HG03432 (cell line): Measurements from ENCODE around the gene MRPS23.
"Not testable (repeated sequence)": the region's sequence is repeated elsewhere in the genome, so short reads cannot be mapped to it uniquely, and the experiment has no call there.

ENCODE experiments used
- ATAC-seq: cut with Tn5 transposase; IDR thresholded peaks from one replicate; pipeline ENCODE4 v1.9.1; 2021; ENCODE audit warnings: mild to moderate bottlenecking, moderate library complexity; ENCODE audit not compliant: unreplicated experiment

Gene MRPS23

DNA sequence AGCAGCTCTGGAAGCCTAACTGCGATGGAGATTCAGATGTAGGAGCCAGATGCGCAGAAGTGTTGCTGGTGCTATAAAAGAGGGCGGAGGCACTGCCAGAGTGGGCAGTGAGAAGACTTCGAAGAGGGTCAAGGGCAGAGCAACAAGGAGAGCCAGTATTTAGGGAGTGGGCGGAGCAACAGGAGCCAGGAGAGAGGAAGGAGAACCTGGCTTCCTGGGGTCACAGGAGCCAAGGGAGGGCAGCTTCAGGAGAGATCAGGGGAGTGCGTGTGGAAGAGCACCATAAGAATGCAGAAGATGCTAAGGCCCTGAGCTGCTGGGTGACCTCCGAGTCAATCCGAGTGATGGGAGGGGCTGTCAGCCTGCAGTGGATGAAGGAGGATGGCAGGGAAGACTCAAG, 14.4 kb upstream of the MRPS23 start:
- ATAC-seq: no peak

GRCh38 chr17:57862694-57863667, 13.1 kb upstream of the MRPS23 start:
- ATAC-seq: no peak

DNA sequence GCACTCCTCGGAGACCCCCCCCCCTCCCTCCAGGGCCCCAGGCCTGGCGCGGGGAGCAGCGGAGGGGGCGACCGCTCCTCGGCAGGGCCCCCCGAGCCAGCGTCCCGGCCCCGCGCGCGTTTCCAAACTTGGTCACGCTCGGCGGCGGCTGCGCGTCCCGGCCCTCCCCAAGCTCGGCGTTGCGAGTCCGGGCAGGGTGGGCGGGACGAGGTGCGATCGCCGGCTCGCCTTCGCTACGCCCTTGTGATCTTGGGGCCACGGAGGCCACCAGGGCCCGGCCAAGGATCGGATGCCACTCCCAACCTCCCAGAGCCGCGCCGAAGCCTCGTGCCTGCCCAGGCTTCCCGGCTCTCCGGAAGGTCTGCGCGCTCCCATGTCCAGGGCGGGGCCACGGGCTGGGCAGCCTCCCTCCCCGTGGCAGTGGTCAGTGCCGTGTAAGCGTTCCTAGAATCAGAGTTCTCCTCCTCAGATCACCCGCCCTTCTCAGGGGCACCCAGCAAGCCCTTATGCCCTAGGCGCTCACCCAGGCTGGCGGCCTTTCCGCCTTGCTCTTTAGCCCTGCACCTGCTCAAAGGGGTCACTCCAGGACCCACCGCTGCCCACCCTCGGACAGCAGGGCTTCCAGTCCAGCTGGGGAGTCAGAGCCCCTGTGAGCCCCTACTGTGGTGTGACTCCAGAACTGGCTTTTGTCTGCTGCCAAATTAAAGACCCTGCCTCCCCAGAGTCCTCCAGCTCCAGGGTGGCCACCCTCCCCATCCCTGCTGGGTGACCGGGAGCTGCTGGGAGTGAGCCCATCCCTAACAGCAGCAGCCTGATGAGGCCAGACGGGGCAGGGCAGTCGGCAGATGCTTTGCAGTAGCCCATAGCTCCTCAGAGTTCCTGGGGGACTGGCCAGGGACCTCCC, 12.2 kb upstream of the MRPS23 start:
- ATAC-seq: no peak

DNA sequence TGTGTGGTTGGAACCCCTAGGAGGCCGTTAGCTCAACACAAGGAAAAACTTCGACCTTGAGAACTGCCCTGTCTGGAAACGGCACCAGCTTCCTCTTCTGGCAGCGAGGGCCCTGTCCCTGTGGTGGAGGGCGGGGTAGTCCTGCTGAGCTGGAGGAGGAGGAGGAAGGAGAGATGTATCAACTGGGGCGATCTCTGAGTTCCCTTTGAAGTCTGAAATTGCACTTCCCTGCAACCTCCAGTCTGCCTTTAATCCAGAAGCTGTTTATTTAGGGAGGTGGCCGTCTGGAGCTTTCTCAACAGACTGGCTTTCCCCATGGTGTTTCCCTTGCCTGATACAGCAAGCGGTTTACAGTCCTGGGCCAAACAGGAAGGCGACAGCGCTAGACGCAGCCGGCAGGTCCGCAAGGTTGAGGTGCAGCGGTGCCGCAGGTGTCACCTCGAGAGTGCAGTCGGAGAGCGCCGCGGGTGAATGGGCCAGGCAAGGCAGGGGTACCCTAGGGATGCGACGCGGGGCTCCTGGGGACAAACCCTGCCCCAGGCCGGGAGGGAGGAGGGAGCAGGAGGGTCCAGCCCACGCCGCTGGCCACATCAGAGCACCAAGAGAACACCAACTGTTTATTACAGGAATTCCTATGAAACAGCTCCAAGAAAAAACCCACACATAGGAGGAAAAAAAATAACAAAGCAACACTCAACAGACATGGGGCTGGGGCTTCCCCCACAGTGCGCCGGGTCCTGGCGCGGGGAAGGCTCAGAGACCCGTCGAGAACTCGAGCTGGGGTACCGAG, 11.4 kb upstream of the MRPS23 start:
- no peak for ATAC-seq

GRCh38 chr17:57860414-57860999, 10.7 kb upstream of the MRPS23 start:
- no peak for ATAC-seq

DNA sequence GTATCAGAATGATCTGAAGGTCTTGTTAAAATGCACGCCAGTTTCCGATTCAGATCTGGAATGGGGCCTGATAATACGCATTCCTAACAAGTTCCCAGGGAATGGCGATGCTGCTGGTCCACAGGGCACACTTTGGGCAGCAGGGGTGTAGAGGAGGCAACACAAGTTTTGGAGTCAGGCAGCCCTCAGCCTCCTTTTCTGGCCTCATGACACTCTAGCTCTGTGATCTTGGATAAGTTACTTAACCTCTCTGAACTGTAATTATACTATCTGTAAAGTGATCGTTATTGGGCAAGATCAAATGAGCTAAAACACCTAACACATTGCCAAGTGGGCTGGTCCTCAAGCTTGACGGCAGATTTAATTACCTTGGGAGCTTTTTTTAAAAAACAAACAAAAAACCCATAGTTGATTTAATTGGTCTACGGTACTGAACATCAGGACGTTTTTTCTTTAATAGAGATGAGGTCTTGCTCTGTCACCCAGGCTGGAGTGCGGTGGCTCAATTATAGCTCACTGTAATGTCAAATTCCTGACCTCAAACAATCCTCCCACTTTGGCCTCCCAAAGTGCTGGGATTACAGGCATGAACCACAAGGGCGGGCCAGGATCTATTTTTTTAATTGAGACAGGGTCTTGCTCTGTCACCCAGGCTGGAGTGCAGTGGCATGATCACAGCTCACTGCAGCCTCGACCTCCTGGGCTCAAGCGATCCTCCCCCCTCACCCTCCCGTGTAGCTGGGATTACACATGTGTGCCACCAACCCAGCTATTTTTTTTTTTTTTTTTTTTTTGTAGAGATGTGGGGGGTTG, 10.0 kb upstream of the MRPS23 start:
- no peak for ATAC-seq

DNA sequence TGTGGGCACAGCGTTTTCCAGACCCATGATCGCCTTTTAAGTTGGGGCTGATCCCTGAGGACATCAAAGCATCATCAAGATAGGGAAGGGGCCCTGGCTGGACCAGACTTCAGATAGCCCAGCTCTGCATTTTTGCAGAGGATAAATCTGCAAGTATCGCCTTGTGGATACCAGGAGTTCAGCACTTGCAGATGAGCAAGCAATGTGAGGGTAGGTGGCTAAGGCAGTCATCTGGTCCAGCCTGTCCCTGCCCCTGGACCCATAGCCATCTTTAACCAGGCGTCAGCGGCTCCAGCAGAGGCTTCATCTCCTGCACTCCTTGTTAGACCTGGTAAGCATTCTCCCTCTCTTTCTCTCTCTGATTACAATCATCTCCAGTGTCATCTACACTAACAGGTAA, 9.0 kb upstream of the MRPS23 start:
- ATAC-seq: no peak

DNA sequence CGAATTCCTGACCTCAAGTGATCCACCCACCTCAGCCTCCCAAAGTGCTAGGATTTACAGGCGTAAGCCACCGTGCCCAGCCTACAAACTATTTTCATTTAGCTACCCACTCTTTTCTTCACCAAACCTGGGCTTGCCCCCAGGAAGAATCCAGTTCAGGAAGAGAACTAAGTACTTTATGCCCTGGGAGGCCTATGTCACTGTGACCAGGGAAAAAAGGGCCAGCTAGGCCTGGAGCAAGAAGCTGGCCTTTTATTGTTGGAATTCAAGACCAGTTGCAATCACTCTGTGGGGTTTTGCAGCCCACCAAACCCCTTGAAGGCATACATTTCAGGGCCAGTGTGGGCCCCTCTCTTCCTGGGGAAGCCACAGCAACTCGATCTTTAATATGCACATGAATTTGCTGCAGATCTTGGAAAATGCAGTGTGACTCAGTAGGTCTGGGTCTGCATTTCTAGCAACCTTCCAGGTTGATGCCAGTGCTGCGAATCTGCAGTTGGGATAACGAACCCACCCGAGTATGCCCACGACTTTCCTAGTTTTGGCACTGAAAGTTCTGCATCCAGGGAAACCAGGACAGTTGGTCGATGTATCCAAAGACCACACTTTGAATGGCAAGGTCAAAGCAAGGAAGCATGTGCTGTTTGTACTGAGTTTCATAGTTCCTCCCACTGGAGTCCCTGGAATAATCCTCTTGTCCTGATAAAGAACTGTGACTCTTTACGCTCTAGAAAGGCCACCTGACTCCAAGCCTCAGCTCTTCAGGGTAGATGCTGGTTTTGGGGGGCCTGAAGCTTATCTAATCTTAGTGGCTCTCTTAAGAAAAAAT, 7.2 kb upstream of the MRPS23 start:
- ATAC-seq: no peak

GRCh38 chr17:57855391-57856035, 5.7 kb upstream of the MRPS23 start:
- no peak for ATAC-seq

GRCh38 chr17:57853695-57854094, 3.9 kb upstream of the MRPS23 start:
- no peak for ATAC-seq

- ATAC-seq: no peak
These were observed 3.1 kb upstream of the MRPS23 start for GRCh38 chr17:57852955-57853328.

DNA sequence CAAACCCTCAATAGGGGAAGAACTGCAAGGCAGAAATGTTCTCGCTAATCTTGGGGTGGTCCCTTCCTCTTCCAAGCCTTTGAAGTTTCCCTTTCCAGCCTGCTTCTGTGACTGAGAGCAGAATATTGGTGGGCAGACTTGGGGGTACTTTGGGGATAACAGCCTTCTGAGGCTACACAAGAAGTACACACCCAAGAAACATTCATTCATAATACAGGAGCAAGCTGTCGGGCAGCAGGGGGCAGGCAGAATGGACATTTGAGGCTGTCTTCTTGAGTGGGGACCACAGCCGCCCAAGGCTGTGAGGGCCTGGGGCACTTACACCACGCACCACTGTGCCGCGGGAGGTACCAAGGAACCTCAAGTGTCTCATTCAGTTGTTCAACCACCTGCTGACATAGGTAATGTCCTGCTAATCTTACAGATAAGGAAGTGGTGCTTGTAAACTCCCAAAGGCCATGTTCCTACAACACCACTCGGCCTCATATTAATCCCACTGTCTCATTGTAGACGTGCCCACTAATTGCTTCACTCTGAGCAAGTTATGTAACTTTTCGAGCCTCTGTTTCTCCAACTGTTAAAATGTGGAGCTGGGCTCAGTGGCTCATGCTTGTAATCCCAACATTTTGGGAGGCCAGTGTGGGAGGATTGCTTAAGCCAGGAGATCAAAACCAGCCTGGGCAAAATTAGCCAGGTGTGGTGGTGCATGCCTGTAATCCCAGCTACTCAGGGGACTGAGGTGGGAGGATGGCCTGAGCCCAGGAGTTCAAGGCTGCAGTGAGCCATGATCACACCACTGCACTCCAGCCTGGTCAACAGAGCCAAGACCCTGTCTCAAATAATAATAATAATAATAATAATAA, 2.5 kb upstream of the MRPS23 start:
- no peak for ATAC-seq

- ATAC-seq: no peak
These were observed 526 bp downstream of the MRPS23 start for GRCh38 chr17:57849163-57849873.

GRCh38 chr17:57846056-57846945, 3.5 kb downstream of the MRPS23 start:
- not testable (repeated sequence) for ATAC-seq

- ATAC-seq: no peak
These were observed 7.6 kb downstream of the MRPS23 start for GRCh38 chr17:57842280-57842679.

GRCh38 chr17:57839571-57839923, 10.3 kb downstream of the MRPS23 start:
- ATAC-seq: no peak
